HepG2 (cell line): ENCODE results near the gene CNTRL. TPM values are rescaled to one million over a fixed set of nuclear protein-coding genes. Genes with fewer than 3 reads are reported as not detected.

Experiments used
- ELK4 ChIP-seq: sonication (generic); formaldehyde crosslinking; IDR thresholded peaks from 2 replicates; pipeline ENCODE4 v1.9.0; 2021; ENCODE audit warnings: missing genetic modification reagents, borderline replicate concordance
- HNRNPUL1 ChIP-seq: fragments of 200-400 bp; formaldehyde crosslinking; IDR thresholded peaks from 2 replicates; pipeline ENCODE4 v1.6.1; 2017; ENCODE audit warnings: low read depth, mild to moderate bottlenecking, low read length, moderate library complexity
- IRX3 ChIP-seq: sonication (generic); formaldehyde crosslinking; IDR thresholded peaks from 2 replicates; pipeline ENCODE4 v1.8.1; 2023; ENCODE audit warnings: mild to moderate bottlenecking, low read depth, missing genetic modification reagents, borderline replicate concordance
- KDM6A ChIP-seq: IDR thresholded peaks from 2 replicates; pipeline ENCODE4 v1.6.1; 2016; ENCODE audit warnings: low read depth
- MED13 ChIP-seq: sonication (generic); formaldehyde crosslinking; IDR thresholded peaks from 2 replicates; pipeline ENCODE4 v1.5.0; 2020; ENCODE audit warnings: missing genetic modification reagents
- MIER3 ChIP-seq: IDR thresholded peaks from 2 replicates; pipeline ENCODE4 v1.6.1; 2016; ENCODE audit warnings: missing compliant biosample characterization, borderline replicate concordance
- MNT ChIP-seq: fragments of 450-650 bp; IDR thresholded peaks from 2 replicates; pipeline ENCODE4 v1.6.1; 2016
- MTF2 ChIP-seq: sonication (generic); formaldehyde crosslinking; IDR thresholded peaks from 2 replicates; pipeline ENCODE4 v1.5.0; 2020; ENCODE audit warnings: missing genetic modification reagents, borderline replicate concordance
- NFE2 ChIP-seq: sonication (generic); formaldehyde crosslinking; IDR thresholded peaks from 2 replicates; pipeline ENCODE4 v1.4.0; 2020; ENCODE audit warnings: missing genetic modification reagents
- PAXIP1 ChIP-seq: sonication (generic); formaldehyde crosslinking; conservative IDR thresholded peaks from 2 replicates; pipeline ENCODE4 v1.4.0; 2020; ENCODE audit warnings: mild to moderate bottlenecking, missing genetic modification reagents, moderate library complexity
- PLSCR1 ChIP-seq: sonication (generic); formaldehyde crosslinking; IDR thresholded peaks from 2 replicates; pipeline ENCODE4 v1.5.0; 2020; ENCODE audit warnings: missing genetic modification reagents, mild to moderate bottlenecking, borderline replicate concordance
- RCOR2 ChIP-seq: IDR thresholded peaks from 2 replicates; pipeline ENCODE4 v1.6.1; 2016; ENCODE audit warnings: missing biosample characterization, missing genetic modification reagents
- SATB2 ChIP-seq: sonication (generic); formaldehyde crosslinking; IDR thresholded peaks from 2 replicates; pipeline ENCODE4 v1.5.0; 2020; ENCODE audit warnings: missing genetic modification reagents
- ZBTB7B ChIP-seq: sonication (generic); formaldehyde crosslinking; IDR thresholded peaks from 2 replicates; pipeline ENCODE4 v1.4.0; 2020; ENCODE audit warnings: missing genetic modification reagents
- ZMAT5 ChIP-seq: sonication (generic); formaldehyde crosslinking; IDR thresholded peaks from 2 replicates; pipeline ENCODE4 v1.5.0; 2020; ENCODE audit warnings: mild to moderate bottlenecking, low read depth, missing genetic modification reagents, borderline replicate concordance
- ZNF225 ChIP-seq: sonication (generic); formaldehyde crosslinking; IDR thresholded peaks from 2 replicates; pipeline ENCODE4 v1.4.0; 2020; ENCODE audit warnings: mild to moderate bottlenecking, missing genetic modification reagents
- ZNF576 ChIP-seq: sonication (generic); formaldehyde crosslinking; IDR thresholded peaks from 2 replicates; pipeline ENCODE4 v1.4.0; 2020; ENCODE audit warnings: mild to moderate bottlenecking, missing genetic modification reagents
- ZNF615 ChIP-seq: sonication (generic); formaldehyde crosslinking; IDR thresholded peaks from 2 replicates; pipeline ENCODE4 v1.5.0; 2020; ENCODE audit warnings: mild to moderate bottlenecking, missing genetic modification reagents, borderline replicate concordance
- ZNF629 ChIP-seq: sonication (generic); formaldehyde crosslinking; conservative IDR thresholded peaks from 2 replicates; pipeline ENCODE4 v1.5.0; 2020; ENCODE audit warnings: missing genetic modification reagents
- ZNF83 ChIP-seq: sonication (generic); formaldehyde crosslinking; IDR thresholded peaks from 2 replicates; pipeline ENCODE4 v1.4.0; 2020; ENCODE audit warnings: missing genetic modification reagents, mild to moderate bottlenecking, borderline replicate concordance
- ZSCAN30 ChIP-seq: sonication (generic); formaldehyde crosslinking; IDR thresholded peaks from 2 replicates; pipeline ENCODE4 v1.5.0; 2020; ENCODE audit warnings: mild to moderate bottlenecking, missing genetic modification reagents
- polyA plus RNA-seq, 8 experiments: library from polyadenylated mRNA; depleted of rRNA in 3 of 8; stranded (reverse) in 7 of 8; unstranded in 1 of 8; fragments of >200 nt; fragmentation: Illumina TruSeq in 4 of 8; extraction: Trizol in 4 of 8; gene quantifications; 2 replicates each; pipeline versions ENCODE4 v1.2.1 to v1.2.3, GENCODE V29; 2011 to 2016; ENCODE audit warnings: low read depth in 4 of 8, missing spikeins in 1 of 8, mixed read lengths in 1 of 8; ENCODE audit not compliant: insufficient read depth in 1 of 8
- total RNA-seq, 5 experiments: library from RNA; depleted of rRNA; stranded (reverse); fragments of >200 nt; fragmentation: Illumina TruSeq; extraction: Trizol; gene quantifications; 2 replicates each; pipeline ENCODE4 v1.2.3, GENCODE V29; 2016; ENCODE audit warnings: low read depth in 1 of 5

The CNTRL gene
- total and polyA plus RNA-seq, 2 of the 13 experiments (the other 11 are each of a cell fraction or from before 2014, with no cell fraction given): 7.5 to 11.8 TPM

- peak; percentile 51; the same call in 1 of the 2 replicates for TF ChIP-seq MNT
- peak; percentile 51; the same call in 1 of the 2 replicates for TF ChIP-seq ZSCAN30 (CRISPR knock-in tag)
- TF ChIP-seq ZNF629: no peak; the same call in 1 of the 2 replicates
- peak; percentile 76; the same call in 1 of the 2 replicates for TF ChIP-seq ZBTB7B (CRISPR knock-in tag)
- TF ChIP-seq NFE2 (CRISPR knock-in tag): peak; percentile 8; the same call in 1 of the 2 replicates
- TF ChIP-seq MED13 (CRISPR knock-in tag): peak; percentile 90
- TF ChIP-seq ZNF576 (CRISPR knock-in tag): peak; percentile 55
- TF ChIP-seq SATB2 (CRISPR knock-in tag): peak; percentile 93
- TF ChIP-seq ELK4 (CRISPR knock-in tag): no peak
- peak; percentile 54 for TF ChIP-seq PAXIP1 (CRISPR knock-in tag)
- no peak for TF ChIP-seq KDM6A (CRISPR knock-in tag)
- peak; percentile 53; the same call in 1 of the 2 replicates for TF ChIP-seq RCOR2 (CRISPR knock-in tag)
- peak; percentile 92; the same call in 1 of the 2 replicates for TF ChIP-seq IRX3 (CRISPR knock-in tag)
- TF ChIP-seq ZNF225 (CRISPR knock-in tag): peak; percentile 97
- no peak for TF ChIP-seq MTF2 (CRISPR knock-in tag)
- no peak for TF ChIP-seq MIER3 (CRISPR knock-in tag)
- no peak for TF ChIP-seq HNRNPUL1
- TF ChIP-seq PLSCR1 (CRISPR knock-in tag): peak; percentile 65; the same call in 1 of the 2 replicates
- TF ChIP-seq ZMAT5 (CRISPR knock-in tag): no peak
- no peak for TF ChIP-seq ZNF615 (CRISPR knock-in tag)
- peak; percentile 77; the same call in 1 of the 2 replicates for TF ChIP-seq ZNF83 (CRISPR knock-in tag)
Measured at GRCh38 chr9:121074370-121075250, at the start of gene CNTRL (continued).
